Liver (tissue), 9 donors: ENCODE results near the gene OBP2B. TPM values are rescaled to one million over a fixed set of nuclear protein-coding genes. Genes with fewer than 3 reads are reported as not detected.

Source experiments
- DNase-seq: peaks from one replicate; pipeline ENCODE4 v3.0.0-alpha.2; 2017; ENCODE audit warnings: low spot score
- H3K27ac ChIP-seq, 2 donors: one replicate each; pipeline ENCODE4 v1.7.0; 2013; ENCODE audit warnings: inconsistent platforms in 2 of 2, low read length in 2 of 2, control low read depth in 1 of 2, low read depth in 1 of 2, mild to moderate bottlenecking in 1 of 2
- H3K27me3 ChIP-seq, 4 donors: one replicate each; pipeline versions ENCODE4 v1.6.1 to v1.7.0; 2013; ENCODE audit warnings: low read length in 3 of 4, inconsistent platforms in 1 of 4, mild to moderate bottlenecking in 1 of 4, moderate library complexity in 1 of 4; ENCODE audit not compliant: control insufficient read depth in 4 of 4, insufficient read depth in 4 of 4
- H3K36me3 ChIP-seq, 4 donors: one replicate each; pipeline versions ENCODE4 v1.6.1 to v1.7.0; 2013; ENCODE audit warnings: low read length in 3 of 4, mild to moderate bottlenecking in 3 of 4, low read depth in 1 of 4, moderate library complexity in 1 of 4; ENCODE audit not compliant: control insufficient read depth in 4 of 4, insufficient read depth in 3 of 4
- H3K4me1 ChIP-seq, 4 donors: one replicate each; pipeline versions ENCODE4 v1.6.1 to v1.7.0; 2013; ENCODE audit warnings: low read length in 3 of 4, mild to moderate bottlenecking in 3 of 4, moderate library complexity in 1 of 4; ENCODE audit not compliant: control insufficient read depth in 4 of 4, insufficient read depth in 4 of 4
- H3K4me3 ChIP-seq, 3 donors: one replicate each; pipeline versions ENCODE4 v1.6.1 to v1.7.0; 2013; ENCODE audit warnings: low read length in 3 of 3, control low read depth in 1 of 3, low read depth in 1 of 3, mild to moderate bottlenecking in 1 of 3
- H3K9ac ChIP-seq, 2 donors: one replicate each; pipeline ENCODE4 v1.7.0; 2013; ENCODE audit warnings: low read length in 2 of 2, mild to moderate bottlenecking in 2 of 2, moderate library complexity in 2 of 2, control low read depth in 1 of 2, low read depth in 1 of 2
- H3K9me3 ChIP-seq, 4 donors: one replicate each; pipeline versions ENCODE4 v1.6.1 to v1.7.0; 2013; ENCODE audit warnings: low read length in 3 of 4; ENCODE audit not compliant: control insufficient read depth in 4 of 4
- EGR1 ChIP-seq, 2 donors: IDR thresholded peaks; 2 replicates each; pipeline ENCODE4 v1.6.1; 2016 to 2018; ENCODE audit warnings: antibody characterized with exemption in 2 of 2, low read depth in 2 of 2
- FOXA1 ChIP-seq: IDR thresholded peaks from 2 replicates; pipeline ENCODE4 v1.6.1; 2016; ENCODE audit warnings: antibody characterized with exemption
- FOXA2 ChIP-seq: IDR thresholded peaks from 2 replicates; pipeline ENCODE4 v1.6.1; 2016; ENCODE audit warnings: antibody characterized with exemption
- GABPA ChIP-seq, 2 donors: IDR thresholded peaks in 1 of 2; conservative IDR thresholded peaks in 1 of 2; 2 replicates each; pipeline ENCODE4 v1.6.1; 2016; ENCODE audit warnings: antibody characterized with exemption in 2 of 2, mild to moderate bottlenecking in 1 of 2, moderate library complexity in 1 of 2
- HNF4A ChIP-seq, 2 donors: conservative IDR thresholded peaks; 2 replicates each; pipeline ENCODE4 v1.6.1; 2016; ENCODE audit warnings: antibody characterized with exemption in 2 of 2, mild to moderate bottlenecking in 2 of 2
- HNF4G ChIP-seq: IDR thresholded peaks from 2 replicates; pipeline ENCODE4 v1.6.1; 2016; ENCODE audit warnings: antibody characterized with exemption
- JUND ChIP-seq, 2 donors: IDR thresholded peaks; 2 replicates each; pipeline ENCODE4 v1.6.1; 2016; ENCODE audit warnings: antibody characterized with exemption in 2 of 2
- NR2F2 ChIP-seq: IDR thresholded peaks from 2 replicates; pipeline ENCODE4 v1.6.1; 2016; ENCODE audit warnings: antibody characterized with exemption
- RAD21 ChIP-seq, 2 donors: IDR thresholded peaks; 2 replicates each; pipeline ENCODE4 v1.6.1; 2016; ENCODE audit warnings: antibody characterized with exemption in 2 of 2, mild to moderate bottlenecking in 2 of 2
- RXRA ChIP-seq, 2 donors: IDR thresholded peaks; 2 replicates each; pipeline ENCODE4 v1.6.1; 2017 to 2018; ENCODE audit warnings: antibody characterized with exemption in 2 of 2, mild to moderate bottlenecking in 1 of 2
- SP1 ChIP-seq: IDR thresholded peaks from 2 replicates; pipeline ENCODE4 v1.6.1; 2018; ENCODE audit warnings: antibody characterized with exemption, mild to moderate bottlenecking
- TAF1 ChIP-seq: conservative IDR thresholded peaks from 2 replicates; pipeline ENCODE4 v1.6.1; 2016; ENCODE audit warnings: antibody characterized with exemption, mild to moderate bottlenecking
- WGBS: extraction: QIAGEN DNeasy Blood & Tissue Kit; methylation state at CpG from one replicate; pipeline ENCODE4 v1.1.7; 2013; 5-methylcytosine and 5-hydroxymethylcytosine counted together
- polyA plus RNA-seq, 2 donors: library from polyadenylated mRNA; stranded (reverse) in 1 of 2; unstranded in 1 of 2; fragments of 200-250 nt in 1 of 2; fragments of >200 nt in 1 of 2; fragmentation: Nextera tagmentation in 1 of 2; extraction: Ambion mirVana in 1 of 2; gene quantifications; one replicate each; pipeline versions ENCODE4 v1.2.1 to v1.2.3, GENCODE V29; 2013 to 2015
- total RNA-seq, 2 donors: library from RNA; depleted of rRNA; stranded (reverse); fragments of >200 nt; gene quantifications; one replicate each; pipeline ENCODE4 v1.2.3, GENCODE V29; 2014
- TF ChIP-seq, protein P1 (sequence below): IDR thresholded peaks from 2 replicates; pipeline ENCODE4 v1.6.1; 2016; ENCODE audit warnings: antibody characterized with exemption, mild to moderate bottlenecking
- TF ChIP-seq, protein P2 (sequence below): fragments of 150-350 bp; IDR thresholded peaks from 2 replicates; pipeline ENCODE4 v1.5.1; 2017; ENCODE audit warnings: improper control_type of control experiment, low read depth, low read length; ENCODE audit not compliant: missing input control
- TF ChIP-seq, protein P3 (sequence below): IDR thresholded peaks from 2 replicates; pipeline ENCODE4 v1.6.1; 2016; ENCODE audit warnings: antibody characterized with exemption
- TF ChIP-seq, protein P4 (sequence below): IDR thresholded peaks from 2 replicates; pipeline ENCODE4 v1.6.1; 2016; ENCODE audit warnings: antibody characterized with exemption
- TF ChIP-seq, protein P5 (sequence below): IDR thresholded peaks from 2 replicates; pipeline ENCODE4 v1.6.1; 2016; ENCODE audit warnings: antibody characterized with exemption
- donor health status: healthy.
- donor health status: healthy.
- donor health status: healthy.
- donor health status: healthy.
- donor health status: healthy.

OBP2B gene
- total and polyA plus RNA-seq, 4 donors = not detected

DNA sequence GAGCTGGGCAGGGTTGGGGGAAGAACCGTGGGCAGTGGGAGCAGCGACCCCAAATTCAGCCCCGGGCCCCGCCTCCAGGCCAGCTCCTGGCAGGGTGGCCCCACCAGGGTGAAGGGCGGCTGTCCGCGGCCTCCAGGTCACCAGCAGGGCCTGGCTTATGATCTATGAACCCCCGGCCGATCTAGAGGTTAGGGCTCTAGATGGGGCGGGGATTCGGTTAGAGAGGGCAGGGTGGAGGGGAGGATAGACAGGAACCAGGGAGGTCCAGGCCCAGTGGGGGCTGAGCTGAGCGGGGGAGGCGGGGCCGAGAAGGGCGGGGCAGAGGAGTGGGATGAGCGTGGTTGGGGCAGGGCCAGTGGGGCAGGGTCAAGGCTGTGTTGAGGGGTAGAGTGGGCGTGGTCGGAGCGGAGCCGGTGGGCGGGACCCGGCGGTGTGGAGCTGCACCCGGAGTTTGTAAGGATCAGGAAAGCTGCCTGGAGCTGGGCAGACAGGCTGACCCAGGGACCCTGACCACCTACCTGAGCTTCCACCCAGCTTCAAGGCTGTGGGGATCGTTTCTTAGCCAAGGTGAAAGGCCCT lies 29.3 kb upstream of the OBP2B start:
- H3K36me3 ChIP-seq = no peaks in the 10 kb centered on the region
- peaks cover 0 to 12% (median 7%) of the 10 kb centered on the region in 4 donors for H3K4me1 ChIP-seq
- 5% methylated on average over 25 of the region's 25 CpGs for WGBS
- H3K9ac ChIP-seq = no peak overlapping the region
- H3K27ac ChIP-seq = peak overlapping the region in 1 of 2 donors; percentile 60
- DNase-seq = peak; percentile 89
- peak; percentile 75 to 94 for TF ChIP-seq HNF4A (conservative IDR thresholded peaks at IDR 0.05)
- TF ChIP-seq TAF1 = no peak
- TF ChIP-seq HNF4G = peak; percentile 52
- TF ChIP-seq RXRA (IDR thresholded peaks at IDR 0.05) = peak; percentile 65 to 94
- TF ChIP-seq SP1 = peak; percentile 88
- TF ChIP-seq, protein P1, sequence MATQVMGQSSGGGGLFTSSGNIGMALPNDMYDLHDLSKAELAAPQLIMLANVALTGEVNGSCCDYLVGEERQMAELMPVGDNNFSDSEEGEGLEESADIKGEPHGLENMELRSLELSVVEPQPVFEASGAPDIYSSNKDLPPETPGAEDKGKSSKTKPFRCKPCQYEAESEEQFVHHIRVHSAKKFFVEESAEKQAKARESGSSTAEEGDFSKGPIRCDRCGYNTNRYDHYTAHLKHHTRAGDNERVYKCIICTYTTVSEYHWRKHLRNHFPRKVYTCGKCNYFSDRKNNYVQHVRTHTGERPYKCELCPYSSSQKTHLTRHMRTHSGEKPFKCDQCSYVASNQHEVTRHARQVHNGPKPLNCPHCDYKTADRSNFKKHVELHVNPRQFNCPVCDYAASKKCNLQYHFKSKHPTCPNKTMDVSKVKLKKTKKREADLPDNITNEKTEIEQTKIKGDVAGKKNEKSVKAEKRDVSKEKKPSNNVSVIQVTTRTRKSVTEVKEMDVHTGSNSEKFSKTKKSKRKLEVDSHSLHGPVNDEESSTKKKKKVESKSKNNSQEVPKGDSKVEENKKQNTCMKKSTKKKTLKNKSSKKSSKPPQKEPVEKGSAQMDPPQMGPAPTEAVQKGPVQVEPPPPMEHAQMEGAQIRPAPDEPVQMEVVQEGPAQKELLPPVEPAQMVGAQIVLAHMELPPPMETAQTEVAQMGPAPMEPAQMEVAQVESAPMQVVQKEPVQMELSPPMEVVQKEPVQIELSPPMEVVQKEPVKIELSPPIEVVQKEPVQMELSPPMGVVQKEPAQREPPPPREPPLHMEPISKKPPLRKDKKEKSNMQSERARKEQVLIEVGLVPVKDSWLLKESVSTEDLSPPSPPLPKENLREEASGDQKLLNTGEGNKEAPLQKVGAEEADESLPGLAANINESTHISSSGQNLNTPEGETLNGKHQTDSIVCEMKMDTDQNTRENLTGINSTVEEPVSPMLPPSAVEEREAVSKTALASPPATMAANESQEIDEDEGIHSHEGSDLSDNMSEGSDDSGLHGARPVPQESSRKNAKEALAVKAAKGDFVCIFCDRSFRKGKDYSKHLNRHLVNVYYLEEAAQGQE = no peak
- TF ChIP-seq NR2F2 = peak; percentile 87
- no peaks in the 10 kb centered on the region for H3K9me3 ChIP-seq
- peaks cover 0 to 5% (median 0%) of the 10 kb centered on the region in 4 donors for H3K27me3 ChIP-seq
- peak overlapping the region; percentile 27 to 40 (median 35) for H3K4me3 ChIP-seq

DNA sequence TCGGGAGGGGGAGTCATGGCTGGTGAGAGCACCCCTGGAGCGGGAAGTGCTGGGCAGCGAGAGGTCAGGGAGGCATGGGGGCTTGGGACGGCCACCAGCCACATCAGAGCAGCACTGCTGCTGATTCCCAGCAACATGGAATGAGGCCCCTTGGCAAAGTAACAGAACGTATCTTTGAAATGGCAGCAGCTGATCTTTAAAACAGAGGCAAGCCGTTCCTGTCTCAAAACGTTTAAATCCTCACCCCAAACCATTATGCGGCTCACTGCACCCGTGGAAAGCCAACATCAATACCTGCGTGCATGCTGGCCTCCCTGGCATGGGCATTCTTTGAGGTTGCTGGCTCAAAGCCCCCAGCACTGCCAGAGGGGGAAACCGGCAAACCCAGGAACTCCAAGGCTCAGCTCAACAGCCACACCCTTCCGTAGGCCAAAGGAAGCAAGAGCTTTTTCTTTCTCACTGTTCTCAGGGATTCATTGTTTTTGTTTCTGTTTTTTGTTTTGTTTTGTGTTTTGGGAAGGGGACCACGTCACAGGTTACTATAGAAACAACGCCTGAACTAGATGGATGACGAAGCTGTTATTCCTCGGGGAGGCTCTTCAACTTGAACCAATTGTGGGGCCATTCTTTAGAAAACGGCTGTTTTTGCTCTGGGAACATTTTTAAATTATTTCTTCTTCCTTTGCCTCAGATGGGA lies 28.1 kb upstream of the OBP2B start:
- Histone ChIP-seq H3K4me1 (peaks cover 0 to 12% (median 7%) of the 10 kb centered on the region in 4 donors), H3K9me3 (no peaks in the 10 kb centered on the region), H3K9ac (no peak overlapping the region), H3K27me3 (peaks cover 0 to 3% (median 0%) of the 10 kb centered on the region in 4 donors), H3K36me3 (no peaks in the 10 kb centered on the region), H3K27ac (peak overlapping the region in 1 of 2 donors; percentile 35), H3K4me3 (no peak overlapping the region)
- no peak for TF ChIP-seq FOXA1
- TF ChIP-seq, protein P2, sequence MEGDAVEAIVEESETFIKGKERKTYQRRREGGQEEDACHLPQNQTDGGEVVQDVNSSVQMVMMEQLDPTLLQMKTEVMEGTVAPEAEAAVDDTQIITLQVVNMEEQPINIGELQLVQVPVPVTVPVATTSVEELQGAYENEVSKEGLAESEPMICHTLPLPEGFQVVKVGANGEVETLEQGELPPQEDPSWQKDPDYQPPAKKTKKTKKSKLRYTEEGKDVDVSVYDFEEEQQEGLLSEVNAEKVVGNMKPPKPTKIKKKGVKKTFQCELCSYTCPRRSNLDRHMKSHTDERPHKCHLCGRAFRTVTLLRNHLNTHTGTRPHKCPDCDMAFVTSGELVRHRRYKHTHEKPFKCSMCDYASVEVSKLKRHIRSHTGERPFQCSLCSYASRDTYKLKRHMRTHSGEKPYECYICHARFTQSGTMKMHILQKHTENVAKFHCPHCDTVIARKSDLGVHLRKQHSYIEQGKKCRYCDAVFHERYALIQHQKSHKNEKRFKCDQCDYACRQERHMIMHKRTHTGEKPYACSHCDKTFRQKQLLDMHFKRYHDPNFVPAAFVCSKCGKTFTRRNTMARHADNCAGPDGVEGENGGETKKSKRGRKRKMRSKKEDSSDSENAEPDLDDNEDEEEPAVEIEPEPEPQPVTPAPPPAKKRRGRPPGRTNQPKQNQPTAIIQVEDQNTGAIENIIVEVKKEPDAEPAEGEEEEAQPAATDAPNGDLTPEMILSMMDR = no peak
- TF ChIP-seq HNF4G = no peak
- TF ChIP-seq GABPA (IDR thresholded peaks at IDR 0.05 in 1 of 2, conservative IDR thresholded peaks at IDR 0.05 in 1 of 2) = no peak
- TF ChIP-seq, protein P3, sequence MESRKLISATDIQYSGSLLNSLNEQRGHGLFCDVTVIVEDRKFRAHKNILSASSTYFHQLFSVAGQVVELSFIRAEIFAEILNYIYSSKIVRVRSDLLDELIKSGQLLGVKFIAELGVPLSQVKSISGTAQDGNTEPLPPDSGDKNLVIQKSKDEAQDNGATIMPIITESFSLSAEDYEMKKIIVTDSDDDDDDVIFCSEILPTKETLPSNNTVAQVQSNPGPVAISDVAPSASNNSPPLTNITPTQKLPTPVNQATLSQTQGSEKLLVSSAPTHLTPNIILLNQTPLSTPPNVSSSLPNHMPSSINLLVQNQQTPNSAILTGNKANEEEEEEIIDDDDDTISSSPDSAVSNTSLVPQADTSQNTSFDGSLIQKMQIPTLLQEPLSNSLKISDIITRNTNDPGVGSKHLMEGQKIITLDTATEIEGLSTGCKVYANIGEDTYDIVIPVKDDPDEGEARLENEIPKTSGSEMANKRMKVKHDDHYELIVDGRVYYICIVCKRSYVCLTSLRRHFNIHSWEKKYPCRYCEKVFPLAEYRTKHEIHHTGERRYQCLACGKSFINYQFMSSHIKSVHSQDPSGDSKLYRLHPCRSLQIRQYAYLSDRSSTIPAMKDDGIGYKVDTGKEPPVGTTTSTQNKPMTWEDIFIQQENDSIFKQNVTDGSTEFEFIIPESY = no peak
- TF ChIP-seq RAD21 (IDR thresholded peaks at IDR 0.05) = no peak
- TF ChIP-seq NR2F2 = no peak
- TF ChIP-seq HNF4A (conservative IDR thresholded peaks at IDR 0.05) = no peak
- TF ChIP-seq, protein P4, sequence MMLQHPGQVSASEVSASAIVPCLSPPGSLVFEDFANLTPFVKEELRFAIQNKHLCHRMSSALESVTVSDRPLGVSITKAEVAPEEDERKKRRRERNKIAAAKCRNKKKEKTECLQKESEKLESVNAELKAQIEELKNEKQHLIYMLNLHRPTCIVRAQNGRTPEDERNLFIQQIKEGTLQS = no peak
- no peak for TF ChIP-seq EGR1 (IDR thresholded peaks at IDR 0.05; ENCODE audit: low read depth in 2 of 2)
- TF ChIP-seq, protein P5, sequence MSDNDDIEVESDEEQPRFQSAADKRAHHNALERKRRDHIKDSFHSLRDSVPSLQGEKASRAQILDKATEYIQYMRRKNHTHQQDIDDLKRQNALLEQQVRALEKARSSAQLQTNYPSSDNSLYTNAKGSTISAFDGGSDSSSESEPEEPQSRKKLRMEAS = no peak
- TF ChIP-seq FOXA2 = no peak
- TF ChIP-seq, protein P1 = no peak
- no peak for TF ChIP-seq JUND (IDR thresholded peaks at IDR 0.05)
- no peak for DNase-seq
- 81% methylated on average over 17 of the region's 17 CpGs for WGBS
